IMR-90 (cell line): ENCODE measurements around the gene AZGP1.

Experiments used
- CEBPB ChIP-seq: IDR thresholded peaks from 2 replicates; pipeline ENCODE4 v1.6.1; 2012; ENCODE audit warnings: low read depth, low read length, improper control_type of control experiment
- POLR2A ChIP-seq: IDR thresholded peaks from 2 replicates; pipeline ENCODE4 v1.6.1; 2012; ENCODE audit warnings: mild to moderate bottlenecking, low read depth, low read length
- SMC3 ChIP-seq: fragments of 150-350 bp; IDR thresholded peaks from 2 replicates; pipeline ENCODE4 v1.6.1; 2016; ENCODE audit warnings: low read depth, mild to moderate bottlenecking, antibody characterized with exemption, low read length, moderate library complexity
- TF ChIP-seq, protein P1 (sequence below): conservative IDR thresholded peaks from 2 replicates; pipeline ENCODE4 v1.5.1; 2012; ENCODE audit warnings: mild to moderate bottlenecking, low read depth, low read length, improper control_type of control experiment

DNA sequence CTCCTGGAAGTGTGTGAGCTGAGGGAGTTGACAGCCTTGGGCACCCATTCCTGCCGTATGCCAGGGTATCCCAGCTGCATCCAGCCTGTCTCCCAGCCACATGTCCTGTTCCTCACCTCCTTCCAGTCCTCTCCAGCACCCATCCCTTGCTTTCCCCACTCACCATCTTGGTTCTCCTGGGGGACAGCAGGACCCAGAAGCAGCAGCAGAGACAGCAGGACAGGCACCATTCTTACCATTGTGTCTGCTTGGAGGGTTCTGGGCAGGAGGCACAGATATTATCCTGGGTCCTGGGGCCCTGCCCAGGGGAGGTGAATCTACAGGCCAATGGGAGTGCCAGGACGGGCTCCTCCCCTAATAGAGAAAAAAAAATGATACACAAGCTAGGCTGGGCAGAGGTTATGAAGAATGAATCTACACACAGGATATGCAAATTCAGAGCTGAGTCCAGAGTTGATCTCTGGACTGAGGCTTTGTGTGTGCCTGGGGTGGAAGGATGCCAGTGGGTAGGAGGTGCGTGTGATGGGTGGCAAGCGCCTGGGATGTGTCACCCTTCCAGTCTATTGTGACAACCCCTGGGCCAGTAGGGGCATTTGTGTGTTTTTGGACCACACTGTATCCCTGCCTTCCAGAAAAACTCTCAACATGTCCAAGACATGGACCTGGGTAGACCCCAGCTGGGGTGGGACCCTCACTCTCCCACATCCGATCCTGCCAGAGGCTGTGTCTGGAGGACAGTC is at the start of gene AZGP1:
- TF ChIP-seq SMC3: no peak
- TF ChIP-seq, protein P1, sequence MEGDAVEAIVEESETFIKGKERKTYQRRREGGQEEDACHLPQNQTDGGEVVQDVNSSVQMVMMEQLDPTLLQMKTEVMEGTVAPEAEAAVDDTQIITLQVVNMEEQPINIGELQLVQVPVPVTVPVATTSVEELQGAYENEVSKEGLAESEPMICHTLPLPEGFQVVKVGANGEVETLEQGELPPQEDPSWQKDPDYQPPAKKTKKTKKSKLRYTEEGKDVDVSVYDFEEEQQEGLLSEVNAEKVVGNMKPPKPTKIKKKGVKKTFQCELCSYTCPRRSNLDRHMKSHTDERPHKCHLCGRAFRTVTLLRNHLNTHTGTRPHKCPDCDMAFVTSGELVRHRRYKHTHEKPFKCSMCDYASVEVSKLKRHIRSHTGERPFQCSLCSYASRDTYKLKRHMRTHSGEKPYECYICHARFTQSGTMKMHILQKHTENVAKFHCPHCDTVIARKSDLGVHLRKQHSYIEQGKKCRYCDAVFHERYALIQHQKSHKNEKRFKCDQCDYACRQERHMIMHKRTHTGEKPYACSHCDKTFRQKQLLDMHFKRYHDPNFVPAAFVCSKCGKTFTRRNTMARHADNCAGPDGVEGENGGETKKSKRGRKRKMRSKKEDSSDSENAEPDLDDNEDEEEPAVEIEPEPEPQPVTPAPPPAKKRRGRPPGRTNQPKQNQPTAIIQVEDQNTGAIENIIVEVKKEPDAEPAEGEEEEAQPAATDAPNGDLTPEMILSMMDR: no peak
- TF ChIP-seq CEBPB: no peak
- TF ChIP-seq POLR2A: no peak
